Loucy (cell line): ENCODE data around the gene TAAR8.

Experiments
- CTCF ChIP-seq: fragments of 200-600 bp; sonication (generic); conservative IDR thresholded peaks from 2 replicates; pipeline ENCODE4 v1.5.1; 2014; ENCODE audit warnings: mild to moderate bottlenecking, antibody characterized with exemption, low read length
- EZH2phosphoT487 ChIP-seq: fragments of 200-600 bp; IDR thresholded peaks from 2 replicates; pipeline ENCODE4 v1.6.1; 2018; ENCODE audit warnings: antibody characterized with exemption, mild to moderate bottlenecking, moderate library complexity, borderline replicate concordance

DNA sequence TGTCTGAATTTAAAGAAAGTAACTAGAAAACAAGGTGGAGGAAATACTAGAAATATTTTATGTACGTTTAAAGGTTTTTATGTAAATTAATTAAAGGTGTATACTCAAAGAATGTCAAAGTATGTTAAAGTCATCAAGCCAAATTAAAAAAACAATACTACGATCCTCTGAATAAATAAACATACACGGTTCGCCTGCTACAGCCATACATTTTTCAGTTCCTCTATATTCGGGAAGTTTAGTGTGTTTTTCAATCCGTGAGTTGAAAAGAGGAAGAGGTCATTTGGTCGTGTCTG is 40.2 kb upstream of the TAAR8 start:
- TF ChIP-seq CTCF: no peak
- TF ChIP-seq EZH2phosphoT487: no peak
